HEK293T (cell line): ENCODE data around the gene CEP78.

Experiments used
- CTCF ChIA-PET: fragments of 350-600 bp; formaldehyde crosslinking; extraction: SDS; loops from one replicate; lab custom pipeline; 2021; ENCODE audit warnings: antibody characterized with exemption, inconsistent platforms; lab: Yijun Ruan, JAX
- POLR2A ChIA-PET: fragments of 350-600 bp; formaldehyde crosslinking; extraction: SDS; loops from one replicate; lab custom pipeline; 2020; ENCODE audit warnings: antibody characterized with exemption, inconsistent platforms; lab: Yijun Ruan, JAX
- DNase-seq: peaks from one replicate; pipeline ENCODE4 v3.0.0; 2012; ENCODE audit warnings: mixed read lengths; ENCODE audit errors: extremely low spot score
- ARNT ChIP-seq: fragments of 450-650 bp; IDR thresholded peaks from 2 replicates; pipeline ENCODE4 v1.6.1; 2017; ENCODE audit warnings: mild to moderate bottlenecking
- BHLHE40 ChIP-seq: fragments of 450-650 bp; IDR thresholded peaks from 2 replicates; pipeline ENCODE4 v1.6.1; 2016; ENCODE audit warnings: mild to moderate bottlenecking, moderate library complexity, borderline replicate concordance
- CTBP1 ChIP-seq: fragments of 450-650 bp; IDR thresholded peaks from 2 replicates; pipeline ENCODE4 v1.6.1; 2016; ENCODE audit warnings: borderline replicate concordance
- ELF4 ChIP-seq: fragments of 450-650 bp; IDR thresholded peaks from 2 replicates; pipeline ENCODE4 v1.6.1; 2017; ENCODE audit warnings: antibody characterized with exemption
- FOXA1 ChIP-seq: fragments of 450-650 bp; IDR thresholded peaks from 2 replicates; pipeline ENCODE4 v1.6.1; 2016; ENCODE audit warnings: mild to moderate bottlenecking
- FOXK2 ChIP-seq: fragments of 450-650 bp; IDR thresholded peaks from 2 replicates; pipeline ENCODE4 v1.6.1; 2016; ENCODE audit warnings: mild to moderate bottlenecking
- FOXM1 ChIP-seq: fragments of 450-650 bp; IDR thresholded peaks from 2 replicates; pipeline ENCODE4 v1.6.1; 2017; ENCODE audit warnings: mild to moderate bottlenecking, borderline replicate concordance
- HDGF ChIP-seq: fragments of 450-650 bp; IDR thresholded peaks from 2 replicates; pipeline ENCODE4 v1.6.1; 2017; ENCODE audit warnings: antibody characterized with exemption, borderline replicate concordance
- L3MBTL2 ChIP-seq: fragments of 450-650 bp; conservative IDR thresholded peaks from 2 replicates; pipeline ENCODE4 v1.6.1; 2016; ENCODE audit warnings: mild to moderate bottlenecking
- LEF1 ChIP-seq: fragments of 450-650 bp; IDR thresholded peaks from 2 replicates; pipeline ENCODE4 v1.6.1; 2017; ENCODE audit warnings: mild to moderate bottlenecking, borderline replicate concordance
- NFRKB ChIP-seq: fragments of 450-650 bp; IDR thresholded peaks from 2 replicates; pipeline ENCODE4 v1.6.1; 2016; ENCODE audit warnings: mild to moderate bottlenecking, moderate library complexity
- PKNOX1 ChIP-seq: fragments of 450-650 bp; IDR thresholded peaks from 2 replicates; pipeline ENCODE4 v1.6.1; 2016
- SP1 ChIP-seq: fragments of 450-650 bp; IDR thresholded peaks from 2 replicates; pipeline ENCODE4 v1.6.1; 2017
- SUZ12 ChIP-seq: fragments of 450-650 bp; IDR thresholded peaks from 2 replicates; pipeline ENCODE4 v1.6.1; 2016; ENCODE audit warnings: mild to moderate bottlenecking
- TARDBP ChIP-seq: fragments of 450-650 bp; IDR thresholded peaks from 2 replicates; pipeline ENCODE4 v1.6.1; 2016
- ZNF384 ChIP-seq: fragments of 450-650 bp; IDR thresholded peaks from 2 replicates; pipeline ENCODE4 v1.6.1; 2016

The CEP78 gene

GRCh38 chr9:78311075-78311474 lies 75.2 kb downstream of the CEP78 start:
- TF ChIP-seq ZNF384 (no peak), ARNT (no peak), BHLHE40 (no peak), TARDBP (no peak), NFRKB (no peak), FOXM1 (no peak), FOXK2 (no peak), L3MBTL2 (no peak), SP1 (no peak), LEF1 (no peak), ELF4 (no peak), FOXA1 (no peak), CTBP1 (no peak), HDGF (no peak), PKNOX1 (no peak)
- CTCF ChIA-PET = no interaction called here
- no peak for DNase-seq
- POLR2A ChIA-PET = no interaction called here

GRCh38 chr9:78311886-78312524 lies 76.1 kb downstream of the CEP78 start:
- TF ChIP-seq FOXK2 (no peak), ARNT (no peak), SP1 (no peak), LEF1 (no peak), HDGF (no peak), NFRKB (no peak)
- DNase-seq = no peak
- ChIA-PET POLR2A (interaction anchor here (1.0 kb wide), 1 partner anchor 15 kb away, joined by 3 read pairs; the partner anchor contains the start of gene PSAT1), CTCF (no interaction called here)

- TF ChIP-seq HDGF (no peak), SUZ12 (no peak), TARDBP (no peak), FOXK2 (no peak), NFRKB (no peak), LEF1 (no peak), CTBP1 (no peak), ELF4 (no peak), ZNF384 (no peak), BHLHE40 (no peak)
- DNase-seq = no peak
- POLR2A ChIA-PET = no interaction called here
- CTCF ChIA-PET = no interaction called here
Measured at GRCh38 chr9:78314550-78314949, 78.7 kb downstream of the CEP78 start.

- DNase-seq = no peak
- CTCF ChIA-PET = no interaction called here
- TF ChIP-seq SP1 (no peak), LEF1 (no peak), BHLHE40 (no peak), FOXK2 (no peak), HDGF (no peak), L3MBTL2 (no peak), FOXA1 (no peak), PKNOX1 (no peak), ELF4 (no peak), ARNT (no peak), NFRKB (no peak), SUZ12 (no peak), CTBP1 (no peak), ZNF384 (no peak), TARDBP (no peak), FOXM1 (no peak)
- POLR2A ChIA-PET = interaction anchor here (1.5 kb wide), 1 partner anchor 18 kb away, joined by 7 read pairs; the partner anchor contains the start of gene PSAT1
Measured at GRCh38 chr9:78314953-78315870, 79.3 kb downstream of the CEP78 start.

- POLR2A ChIA-PET = interaction anchor here (1.3 to 1.5 kb wide), 2 partner anchors 19 to 20 kb away, joined by 5 to 7 read pairs; partner anchors contain the start of gene PSAT1
- no peak for DNase-seq
- TF ChIP-seq LEF1 (no peak), PKNOX1 (no peak), FOXA1 (no peak), FOXK2 (no peak), SUZ12 (no peak), SP1 (no peak)
Measured at GRCh38 chr9:78316166-78316892, 80.5 kb downstream of the CEP78 start.

More at GRCh38 chr9:78316166-78316892, 80.5 kb downstream of the CEP78 start:
- CTCF ChIA-PET = no interaction called here
